ENCODE measurements around the gene SERPINE3.

SERPINE3 gene

DNA sequence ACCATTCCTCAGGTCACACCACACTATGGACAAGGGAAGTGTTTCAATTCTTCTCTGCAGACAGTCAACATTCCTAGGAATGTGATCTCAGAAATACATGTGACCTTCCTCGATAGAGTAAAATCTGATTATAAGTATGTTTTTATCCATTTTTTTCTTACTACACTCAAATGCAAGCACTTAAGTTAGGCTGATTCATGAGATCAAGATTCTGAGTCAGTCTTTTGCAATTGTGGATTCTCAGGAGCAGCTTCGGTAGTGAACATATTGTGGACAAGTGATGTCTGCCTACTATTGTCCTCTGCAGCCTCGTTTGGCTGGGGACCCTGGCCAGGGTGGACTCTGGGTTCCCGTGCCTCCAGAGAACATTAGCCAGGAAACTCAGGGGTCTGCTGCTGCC is 3.2 kb downstream of the SERPINE3 start:
- Histone ChIP-seq H3K27ac (ENCODE audit: low read depth, low read length) (no peak overlapping the region), H3K27me3 (ENCODE audit: insufficient read depth, low read length) (no peaks in the 10 kb centered on the region), H3K4me1 (ENCODE audit: insufficient read depth, low read length) (peaks cover 14% of the 10 kb centered on the region), H3K9me3 (ENCODE audit: insufficient read depth, low read depth, low read length) (no peaks in the 10 kb centered on the region), H3K4me3 (ENCODE audit: low read length) (no peak overlapping the region), H3K9ac (ENCODE audit: low read depth, low read length) (no peak overlapping the region), H3K36me3 (ENCODE audit: insufficient read depth, low read length) (no peaks in the 10 kb centered on the region)
- 90% methylated on average over 3 of the region's 4 CpGs for WGBS

DNA sequence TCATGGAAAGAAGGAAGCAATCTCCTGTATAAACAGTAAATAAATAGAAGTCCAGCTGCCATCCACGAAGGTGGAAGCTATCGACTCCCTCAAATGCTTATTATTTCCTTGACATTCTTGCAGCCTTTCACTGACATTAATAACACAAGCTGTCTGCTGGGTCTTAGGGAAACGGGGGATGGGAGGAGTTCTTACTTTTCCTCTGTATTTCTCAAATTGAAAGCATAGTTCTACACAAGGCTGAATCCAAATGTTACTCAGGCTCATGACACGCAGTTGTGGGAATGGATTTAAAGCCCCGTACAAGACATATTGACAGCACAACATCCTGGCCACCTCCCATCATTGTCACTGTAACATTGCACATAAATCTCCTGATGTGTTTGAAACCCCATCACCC is 4.0 kb downstream of the SERPINE3 start:
- no peaks in the 10 kb centered on the region for H3K36me3 ChIP-seq (ENCODE audit: insufficient read depth, low read length)
- H3K27ac ChIP-seq (ENCODE audit: low read depth, low read length), result no peak overlapping the region
- 90% methylated on average over 5 of the region's 5 CpGs for WGBS
- no peaks in the 10 kb centered on the region for H3K9me3 ChIP-seq (ENCODE audit: insufficient read depth, low read depth, low read length)
- peaks cover 14% of the 10 kb centered on the region for H3K4me1 ChIP-seq (ENCODE audit: insufficient read depth, low read length)
- no peak overlapping the region for H3K4me3 ChIP-seq (ENCODE audit: low read length)
- no peak overlapping the region for H3K9ac ChIP-seq (ENCODE audit: low read depth, low read length)
- H3K27me3 ChIP-seq (ENCODE audit: insufficient read depth, low read length), result no peaks in the 10 kb centered on the region

DNA sequence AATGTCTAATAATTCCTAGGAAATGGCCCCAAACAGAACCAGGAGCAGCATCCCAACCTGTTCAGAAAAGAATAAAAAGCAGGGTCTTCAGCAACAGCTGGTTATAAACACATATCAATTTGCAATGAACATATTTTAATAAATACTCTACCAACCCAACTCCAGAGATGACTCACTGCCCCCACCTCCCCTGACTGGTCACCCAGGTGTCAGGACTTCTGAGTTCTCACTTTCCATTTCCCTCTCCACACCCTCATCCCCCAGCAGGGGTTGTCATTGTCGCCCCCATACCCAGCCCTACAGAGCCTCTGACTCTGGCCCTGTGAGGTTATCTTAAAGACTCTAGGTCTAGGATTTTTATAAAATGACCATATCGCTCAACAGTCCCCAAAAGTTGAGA is 6.9 kb downstream of the SERPINE3 start:
- peaks cover 14% of the 10 kb centered on the region for H3K4me1 ChIP-seq (ENCODE audit: insufficient read depth, low read length)
- no peaks in the 10 kb centered on the region for H3K36me3 ChIP-seq (ENCODE audit: insufficient read depth, low read length)
- H3K4me3 ChIP-seq (ENCODE audit: low read length), result no peak overlapping the region
- no peaks in the 10 kb centered on the region for H3K27me3 ChIP-seq (ENCODE audit: insufficient read depth, low read length)
- H3K9ac ChIP-seq (ENCODE audit: low read depth, low read length), result no peak overlapping the region
- H3K9me3 ChIP-seq (ENCODE audit: insufficient read depth, low read depth, low read length), result no peaks in the 10 kb centered on the region
- H3K27ac ChIP-seq (ENCODE audit: low read depth, low read length), result no peak overlapping the region
- 91% methylated on average over 2 of the region's 2 CpGs for WGBS

DNA sequence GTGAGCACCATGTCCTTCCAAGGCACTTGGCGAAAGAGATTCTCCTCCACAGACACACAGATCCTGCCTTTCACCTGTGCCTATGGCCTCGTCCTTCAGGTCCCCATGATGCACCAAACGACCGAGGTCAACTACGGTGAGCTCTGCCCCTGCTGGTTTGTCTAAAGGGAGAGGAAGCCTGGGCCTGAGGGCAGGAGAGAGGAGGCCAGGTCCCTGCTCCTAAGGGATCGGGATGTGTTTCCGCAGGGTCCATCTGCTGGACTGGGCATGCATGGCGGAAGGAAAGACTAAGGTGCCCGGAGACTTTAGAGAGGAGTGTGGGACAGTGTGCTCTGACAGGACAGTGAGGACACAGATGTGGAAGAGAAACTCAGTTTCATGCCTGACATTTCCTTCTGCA is 7.6 kb downstream of the SERPINE3 start:
- no peak overlapping the region for H3K9ac ChIP-seq (ENCODE audit: low read depth, low read length)
- H3K27ac ChIP-seq (ENCODE audit: low read depth, low read length), result no peak overlapping the region
- H3K4me1 ChIP-seq (ENCODE audit: insufficient read depth, low read length), result peaks cover 14% of the 10 kb centered on the region
- H3K27me3 ChIP-seq (ENCODE audit: insufficient read depth, low read length), result no peaks in the 10 kb centered on the region
- WGBS, result 85% methylated on average over 9 of the region's 9 CpGs
- no peaks in the 10 kb centered on the region for H3K36me3 ChIP-seq (ENCODE audit: insufficient read depth, low read length)
- no peaks in the 10 kb centered on the region for H3K9me3 ChIP-seq (ENCODE audit: insufficient read depth, low read depth, low read length)
- no peak overlapping the region for H3K4me3 ChIP-seq (ENCODE audit: low read length)

DNA sequence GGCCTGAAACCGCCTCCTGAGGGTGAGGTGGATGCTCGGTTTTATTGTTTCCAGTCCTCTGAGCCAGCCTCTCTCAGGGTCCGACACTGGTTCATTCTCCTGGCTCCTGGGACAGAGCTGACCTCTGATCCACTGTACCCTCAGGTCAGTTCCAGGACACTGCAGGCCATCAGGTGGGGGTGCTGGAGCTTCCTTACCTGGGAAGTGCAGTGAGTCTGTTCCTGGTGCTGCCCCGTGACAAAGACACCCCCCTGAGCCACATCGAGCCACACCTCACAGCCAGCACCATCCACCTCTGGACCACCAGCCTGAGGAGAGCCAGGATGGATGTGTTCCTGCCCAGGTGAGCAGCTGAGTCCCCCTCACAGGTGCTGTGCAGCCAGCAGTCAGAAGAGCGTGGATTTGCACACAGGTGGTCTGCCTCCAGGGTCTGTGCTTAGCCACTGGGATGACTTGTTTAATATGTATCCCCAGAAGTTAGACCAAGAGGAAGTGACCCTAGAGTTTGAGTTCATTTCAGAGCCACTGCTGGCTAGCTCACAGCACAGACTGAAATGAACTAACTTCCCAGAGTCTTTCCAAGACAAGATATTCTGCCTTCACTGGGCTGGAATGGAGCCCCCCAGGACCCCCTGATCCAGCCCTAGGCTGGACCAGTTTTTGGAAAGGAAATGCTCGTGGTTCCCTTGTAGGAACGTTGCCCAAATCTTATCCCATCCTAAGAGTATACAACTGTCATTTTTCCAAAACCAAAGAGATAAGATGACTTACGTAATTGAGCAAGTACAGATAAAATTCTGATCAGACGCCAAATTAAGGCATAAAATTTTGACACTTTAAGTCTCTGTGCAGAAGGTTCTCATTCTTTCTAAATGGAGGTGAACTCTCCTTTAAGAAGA is 8.8 kb downstream of the SERPINE3 start:
- Histone ChIP-seq H3K9ac (ENCODE audit: low read depth, low read length) (no peak overlapping the region), H3K9me3 (ENCODE audit: insufficient read depth, low read depth, low read length) (no peaks in the 10 kb centered on the region)

DNA sequence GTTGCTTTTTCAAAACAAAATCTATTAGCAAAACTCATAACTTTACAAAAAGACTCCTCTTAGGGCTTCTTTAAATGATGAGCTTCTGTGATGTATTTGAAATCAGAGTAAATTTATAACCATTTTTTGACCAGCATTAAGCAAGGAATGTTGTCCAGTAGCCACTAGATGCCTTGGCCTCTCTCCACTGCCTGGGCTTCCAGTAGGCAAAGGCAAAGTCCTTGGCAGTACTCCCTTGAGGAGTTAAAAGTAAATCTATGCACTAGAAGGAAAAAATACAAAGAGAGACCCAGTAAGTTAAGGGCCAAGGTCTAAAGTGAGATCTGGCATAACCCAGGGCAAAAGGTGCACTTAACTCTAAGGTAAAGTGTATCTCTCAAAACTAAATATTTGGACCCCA is 9.5 kb downstream of the SERPINE3 start:
- Histone ChIP-seq H3K36me3 (ENCODE audit: insufficient read depth, low read length) (no peaks in the 10 kb centered on the region), H3K9ac (ENCODE audit: low read depth, low read length) (no peak overlapping the region), H3K27me3 (ENCODE audit: insufficient read depth, low read length) (no peaks in the 10 kb centered on the region), H3K27ac (ENCODE audit: low read depth, low read length) (no peak overlapping the region), H3K4me1 (ENCODE audit: insufficient read depth, low read length) (peaks cover 14% of the 10 kb centered on the region), H3K4me3 (ENCODE audit: low read length) (no peak overlapping the region), H3K9me3 (ENCODE audit: insufficient read depth, low read depth, low read length) (no peaks in the 10 kb centered on the region)

More for the DNA sequence above, 8.8 kb downstream of the SERPINE3 start:
- H3K4me3 ChIP-seq (ENCODE audit: low read length), result no peak overlapping the region
- H3K27me3 ChIP-seq (ENCODE audit: insufficient read depth, low read length), result no peaks in the 10 kb centered on the region
- 95% methylated on average over 10 of the region's 10 CpGs for WGBS
- H3K4me1 ChIP-seq (ENCODE audit: insufficient read depth, low read length), result peaks cover 14% of the 10 kb centered on the region
- no peak overlapping the region for H3K27ac ChIP-seq (ENCODE audit: low read depth, low read length)
- no peaks in the 10 kb centered on the region for H3K36me3 ChIP-seq (ENCODE audit: insufficient read depth, low read length)

DNA sequence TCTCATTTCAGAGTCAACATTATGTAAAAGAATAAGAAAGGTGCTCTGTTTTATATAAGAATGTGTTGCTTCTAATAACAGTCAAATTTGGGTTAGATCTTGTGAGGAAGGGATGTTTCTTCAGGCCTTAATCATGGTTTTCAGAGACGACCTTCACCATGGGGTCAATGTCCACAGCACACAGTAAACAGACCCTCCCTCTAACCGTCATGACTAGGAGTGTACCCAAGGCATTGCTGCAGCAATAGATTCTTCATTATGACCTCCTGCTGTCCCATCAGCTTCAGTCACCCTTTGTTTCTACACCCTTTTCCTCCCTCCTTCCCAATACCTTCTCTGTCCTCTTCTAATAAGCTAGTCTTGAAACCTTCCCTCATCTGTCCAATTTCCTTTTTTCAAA is 15.7 kb downstream of the SERPINE3 start:
- Histone ChIP-seq H3K4me3 (ENCODE audit: low read length) (no peak overlapping the region), H3K4me1 (ENCODE audit: insufficient read depth, low read length) (no peaks in the 10 kb centered on the region), H3K9ac (ENCODE audit: low read depth, low read length) (no peak overlapping the region), H3K27me3 (ENCODE audit: insufficient read depth, low read length) (no peaks in the 10 kb centered on the region), H3K9me3 (ENCODE audit: insufficient read depth, low read depth, low read length) (no peaks in the 10 kb centered on the region), H3K36me3 (ENCODE audit: insufficient read depth, low read length) (no peaks in the 10 kb centered on the region), H3K27ac (ENCODE audit: low read depth, low read length) (no peak overlapping the region)
- 82% methylated on average over 2 of the region's 2 CpGs for WGBS

DNA sequence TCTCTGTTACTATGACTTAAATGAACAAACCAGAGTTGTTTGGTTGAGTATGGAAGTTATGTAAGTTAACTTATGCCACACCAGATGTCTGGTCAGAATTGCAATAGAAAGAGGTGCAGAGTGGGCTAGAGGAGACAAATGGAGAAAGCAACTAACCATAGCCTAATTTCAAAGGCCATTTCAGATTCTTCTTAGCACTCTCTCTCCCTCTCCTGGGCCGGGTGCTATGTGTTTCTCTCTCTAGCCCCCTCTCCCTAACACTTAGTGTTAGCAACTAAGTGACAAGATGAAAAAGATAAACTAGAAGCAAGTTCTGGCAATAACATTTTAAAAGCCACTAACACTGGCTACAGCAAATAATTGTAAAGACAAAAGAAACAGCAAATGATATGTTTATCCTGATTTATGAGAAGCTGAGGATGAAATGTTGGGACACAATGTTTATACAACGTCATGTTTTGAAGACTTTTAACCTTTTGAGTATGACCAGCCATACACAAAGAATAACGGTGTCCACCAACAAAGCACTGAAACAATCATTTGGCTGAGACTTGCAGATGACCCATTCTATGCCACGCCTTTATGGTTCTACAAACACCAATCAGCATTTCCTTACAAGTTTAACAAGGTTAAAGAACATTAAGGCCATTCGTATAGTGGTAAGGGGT is 18.6 kb downstream of the SERPINE3 start:
- WGBS, result 86% methylated on average over 4 of the region's 5 CpGs
- Histone ChIP-seq H3K4me1 (ENCODE audit: insufficient read depth, low read length) (no peaks in the 10 kb centered on the region), H3K27me3 (ENCODE audit: insufficient read depth, low read length) (no peaks in the 10 kb centered on the region)

DNA sequence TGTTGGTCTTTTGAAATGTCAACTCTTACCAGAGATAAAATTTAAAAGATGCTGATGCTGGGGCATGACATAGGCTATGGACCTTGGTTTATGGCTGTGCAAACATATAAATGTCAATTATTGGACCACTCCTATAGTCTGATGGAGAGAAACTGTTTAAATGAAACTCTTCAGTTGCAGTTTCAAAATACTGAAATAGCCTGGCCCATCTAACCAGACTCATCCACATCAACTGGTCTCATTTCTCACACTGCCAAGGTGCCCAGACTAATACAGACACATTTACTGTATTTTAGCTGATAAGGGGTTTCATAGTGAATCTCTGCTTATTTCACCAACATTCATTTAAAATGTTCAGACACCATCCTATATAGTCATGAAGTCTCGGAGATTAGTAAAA is 19.9 kb downstream of the SERPINE3 start:
- Histone ChIP-seq H3K4me1 (ENCODE audit: insufficient read depth, low read length) (0 out of 2 replicates have a peak, but pooled peaks cover 4% of the 10 kb centered on the region), H3K27ac (ENCODE audit: low read depth, low read length) (no peak overlapping the region), H3K36me3 (ENCODE audit: insufficient read depth, low read length) (peaks cover 31% of the 10 kb centered on the region), H3K27me3 (ENCODE audit: insufficient read depth, low read length) (no peaks in the 10 kb centered on the region), H3K9me3 (ENCODE audit: insufficient read depth, low read depth, low read length) (no peaks in the 10 kb centered on the region), H3K4me3 (ENCODE audit: low read length) (no peak overlapping the region), H3K9ac (ENCODE audit: low read depth, low read length) (no peak overlapping the region)
- WGBS, result 96% methylated on average over 1 of the region's 1 CpG

More for the DNA sequence above, 18.6 kb downstream of the SERPINE3 start:
- H3K9me3 ChIP-seq (ENCODE audit: insufficient read depth, low read depth, low read length), result no peaks in the 10 kb centered on the region
- H3K4me3 ChIP-seq (ENCODE audit: low read length), result no peak overlapping the region
- no peak overlapping the region for H3K27ac ChIP-seq (ENCODE audit: low read depth, low read length)
- no peak overlapping the region for H3K9ac ChIP-seq (ENCODE audit: low read depth, low read length)
- peaks cover 18% of the 10 kb centered on the region; the same call in 1 of the 2 replicates for H3K36me3 ChIP-seq (ENCODE audit: insufficient read depth, low read length)

DNA sequence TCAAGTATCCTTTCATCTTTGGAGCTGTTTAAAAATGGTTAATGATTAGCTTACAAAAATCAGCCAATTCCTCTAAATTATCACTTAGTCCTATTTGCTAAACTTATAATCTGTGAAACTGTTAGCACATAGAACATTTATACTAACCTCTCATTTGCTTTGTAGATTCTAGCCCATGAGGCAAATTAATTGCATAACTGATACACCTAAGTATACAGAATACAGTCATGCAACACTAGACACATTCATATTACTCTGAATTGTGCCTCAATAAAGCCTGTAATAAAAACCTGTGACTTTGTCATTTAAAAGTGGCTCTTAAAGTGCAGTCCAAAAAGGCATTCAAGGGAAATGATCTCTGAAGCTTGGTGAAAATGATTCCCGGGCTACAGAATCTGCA is 21.0 kb downstream of the SERPINE3 start:
- Histone ChIP-seq H3K27ac (ENCODE audit: low read depth, low read length) (no peak overlapping the region), H3K27me3 (ENCODE audit: insufficient read depth, low read length) (no peaks in the 10 kb centered on the region), H3K9me3 (ENCODE audit: insufficient read depth, low read depth, low read length) (no peaks in the 10 kb centered on the region), H3K4me1 (ENCODE audit: insufficient read depth, low read length) (peaks cover 13% of the 10 kb centered on the region), H3K4me3 (ENCODE audit: low read length) (no peak overlapping the region), H3K36me3 (ENCODE audit: insufficient read depth, low read length) (peaks cover 43% of the 10 kb centered on the region), H3K9ac (ENCODE audit: low read depth, low read length) (no peak overlapping the region)
- 100% methylated on average over 1 of the region's 1 CpG for WGBS

DNA sequence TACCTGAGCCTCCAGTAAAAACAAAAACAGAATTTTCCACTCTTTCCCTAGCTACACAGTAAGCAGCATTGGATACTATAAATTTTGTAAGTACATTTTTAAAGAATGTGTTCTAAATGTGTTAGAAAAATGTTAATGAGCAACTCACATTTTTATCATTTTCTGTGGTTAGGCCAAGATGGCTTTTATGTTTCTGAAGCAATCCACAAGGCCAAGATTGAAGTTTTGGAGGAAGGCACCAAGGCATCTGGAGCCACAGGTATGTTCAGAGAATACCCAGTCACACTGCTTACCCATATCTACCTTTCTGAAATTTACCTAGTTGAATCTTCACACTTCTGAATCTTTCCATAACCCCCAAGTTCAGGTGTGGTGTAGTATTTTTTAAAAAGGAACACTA is 21.6 kb downstream of the SERPINE3 start:
- Histone ChIP-seq H3K27ac (ENCODE audit: low read depth, low read length) (no peak overlapping the region), H3K9me3 (ENCODE audit: insufficient read depth, low read depth, low read length) (no peaks in the 10 kb centered on the region), H3K4me1 (ENCODE audit: insufficient read depth, low read length) (peaks cover 13% of the 10 kb centered on the region), H3K36me3 (ENCODE audit: insufficient read depth, low read length) (peaks cover 49% of the 10 kb centered on the region), H3K9ac (ENCODE audit: low read depth, low read length) (no peak overlapping the region), H3K4me3 (ENCODE audit: low read length) (no peak overlapping the region), H3K27me3 (ENCODE audit: insufficient read depth, low read length) (no peaks in the 10 kb centered on the region)

Measured in HUES64 (cell line).